Liver (tissue), 9 donors: ENCODE data around the gene PSMG4. TPM values are rescaled to one million over a fixed set of nuclear protein-coding genes. Genes with fewer than 3 reads are reported as not detected.

Experiments used
- DNase-seq: peaks from one replicate; pipeline ENCODE4 v3.0.0-alpha.2; 2017; ENCODE audit warnings: low spot score
- H3K27ac ChIP-seq, 2 donors: one replicate each; pipeline ENCODE4 v1.7.0; 2013; ENCODE audit warnings: inconsistent platforms in 2 of 2, low read length in 2 of 2, control low read depth in 1 of 2, low read depth in 1 of 2, mild to moderate bottlenecking in 1 of 2
- H3K27me3 ChIP-seq, 4 donors: one replicate each; pipeline versions ENCODE4 v1.6.1 to v1.7.0; 2013; ENCODE audit warnings: low read length in 3 of 4, inconsistent platforms in 1 of 4, mild to moderate bottlenecking in 1 of 4, moderate library complexity in 1 of 4; ENCODE audit not compliant: control insufficient read depth in 4 of 4, insufficient read depth in 4 of 4
- H3K36me3 ChIP-seq, 4 donors: one replicate each; pipeline versions ENCODE4 v1.6.1 to v1.7.0; 2013; ENCODE audit warnings: low read length in 3 of 4, mild to moderate bottlenecking in 3 of 4, low read depth in 1 of 4, moderate library complexity in 1 of 4; ENCODE audit not compliant: control insufficient read depth in 4 of 4, insufficient read depth in 3 of 4
- H3K4me1 ChIP-seq, 4 donors: one replicate each; pipeline versions ENCODE4 v1.6.1 to v1.7.0; 2013; ENCODE audit warnings: low read length in 3 of 4, mild to moderate bottlenecking in 3 of 4, moderate library complexity in 1 of 4; ENCODE audit not compliant: control insufficient read depth in 4 of 4, insufficient read depth in 4 of 4
- H3K4me3 ChIP-seq, 3 donors: one replicate each; pipeline versions ENCODE4 v1.6.1 to v1.7.0; 2013; ENCODE audit warnings: low read length in 3 of 3, control low read depth in 1 of 3, low read depth in 1 of 3, mild to moderate bottlenecking in 1 of 3
- H3K9ac ChIP-seq, 2 donors: one replicate each; pipeline ENCODE4 v1.7.0; 2013; ENCODE audit warnings: low read length in 2 of 2, mild to moderate bottlenecking in 2 of 2, moderate library complexity in 2 of 2, control low read depth in 1 of 2, low read depth in 1 of 2
- H3K9me3 ChIP-seq, 4 donors: one replicate each; pipeline versions ENCODE4 v1.6.1 to v1.7.0; 2013; ENCODE audit warnings: low read length in 3 of 4; ENCODE audit not compliant: control insufficient read depth in 4 of 4
- ATF3 ChIP-seq: IDR thresholded peaks from 2 replicates; pipeline ENCODE4 v1.6.1; 2016; ENCODE audit warnings: antibody characterized with exemption
- CTCF ChIP-seq: fragments of 150-350 bp; IDR thresholded peaks from 2 replicates; pipeline ENCODE4 v1.5.1; 2017; ENCODE audit warnings: improper control_type of control experiment, low read depth, low read length; ENCODE audit not compliant: missing input control
- EGR1 ChIP-seq, 2 donors: IDR thresholded peaks; 2 replicates each; pipeline ENCODE4 v1.6.1; 2016 to 2018; ENCODE audit warnings: antibody characterized with exemption in 2 of 2, low read depth in 2 of 2
- FOXA2 ChIP-seq: IDR thresholded peaks from 2 replicates; pipeline ENCODE4 v1.6.1; 2016; ENCODE audit warnings: antibody characterized with exemption
- GABPA ChIP-seq, 2 donors: IDR thresholded peaks in 1 of 2; conservative IDR thresholded peaks in 1 of 2; 2 replicates each; pipeline ENCODE4 v1.6.1; 2016; ENCODE audit warnings: antibody characterized with exemption in 2 of 2, mild to moderate bottlenecking in 1 of 2, moderate library complexity in 1 of 2
- HNF4A ChIP-seq, 2 donors: conservative IDR thresholded peaks; 2 replicates each; pipeline ENCODE4 v1.6.1; 2016; ENCODE audit warnings: antibody characterized with exemption in 2 of 2, mild to moderate bottlenecking in 2 of 2
- HNF4G ChIP-seq: IDR thresholded peaks from 2 replicates; pipeline ENCODE4 v1.6.1; 2016; ENCODE audit warnings: antibody characterized with exemption
- JUND ChIP-seq, 2 donors: IDR thresholded peaks; 2 replicates each; pipeline ENCODE4 v1.6.1; 2016; ENCODE audit warnings: antibody characterized with exemption in 2 of 2
- MAX ChIP-seq: IDR thresholded peaks from 2 replicates; pipeline ENCODE4 v1.6.1; 2016; ENCODE audit warnings: antibody characterized with exemption
- NR2F2 ChIP-seq: IDR thresholded peaks from 2 replicates; pipeline ENCODE4 v1.6.1; 2016; ENCODE audit warnings: antibody characterized with exemption
- RXRA ChIP-seq, 2 donors: IDR thresholded peaks; 2 replicates each; pipeline ENCODE4 v1.6.1; 2017 to 2018; ENCODE audit warnings: antibody characterized with exemption in 2 of 2, mild to moderate bottlenecking in 1 of 2
- SP1 ChIP-seq: IDR thresholded peaks from 2 replicates; pipeline ENCODE4 v1.6.1; 2018; ENCODE audit warnings: antibody characterized with exemption, mild to moderate bottlenecking
- TAF1 ChIP-seq: conservative IDR thresholded peaks from 2 replicates; pipeline ENCODE4 v1.6.1; 2016; ENCODE audit warnings: antibody characterized with exemption, mild to moderate bottlenecking
- YY1 ChIP-seq: IDR thresholded peaks from 2 replicates; pipeline ENCODE4 v1.6.1; 2016; ENCODE audit warnings: antibody characterized with exemption, mild to moderate bottlenecking
- ZBTB33 ChIP-seq: IDR thresholded peaks from 2 replicates; pipeline ENCODE4 v1.6.1; 2016; ENCODE audit warnings: antibody characterized with exemption
- WGBS: extraction: QIAGEN DNeasy Blood & Tissue Kit; methylation state at CpG from one replicate; pipeline ENCODE4 v1.1.7; 2013; 5-methylcytosine and 5-hydroxymethylcytosine counted together
- polyA plus RNA-seq, 2 donors: library from polyadenylated mRNA; stranded (reverse) in 1 of 2; unstranded in 1 of 2; fragments of 200-250 nt in 1 of 2; fragments of >200 nt in 1 of 2; fragmentation: Nextera tagmentation in 1 of 2; extraction: Ambion mirVana in 1 of 2; gene quantifications; one replicate each; pipeline versions ENCODE4 v1.2.1 to v1.2.3, GENCODE V29; 2013 to 2015
- total RNA-seq, 2 donors: library from RNA; depleted of rRNA; stranded (reverse); fragments of >200 nt; gene quantifications; one replicate each; pipeline ENCODE4 v1.2.3, GENCODE V29; 2014
- donor health status: healthy.
- donor health status: healthy.
- donor health status: healthy.
- donor health status: healthy.
- donor health status: healthy.

PSMG4 gene
- total and polyA plus RNA-seq, 4 donors, result 10.7 to 28.5 (median 15.1) TPM

GRCh38 chr6:3230256-3230882 lies 28.4 kb upstream of the PSMG4 start:
- Histone ChIP-seq H3K9me3 (no peaks in the 10 kb centered on the region), H3K4me1 (peaks cover 18 to 46% (median 34%) of the 10 kb centered on the region in 4 donors), H3K27ac (no peak overlapping the region), H3K36me3 (no peaks in the 10 kb centered on the region), H3K4me3 (no peak overlapping the region), H3K9ac (no peak overlapping the region), H3K27me3 (peaks cover 0 to 11% (median 4%) of the 10 kb centered on the region in 4 donors)
- TF ChIP-seq FOXA2 (no peak), YY1 (no peak), SP1 (no peak), RXRA (IDR thresholded peaks at IDR 0.05) (no peak), HNF4G (no peak), ZBTB33 (no peak), TAF1 (no peak), NR2F2 (no peak), ATF3 (no peak), CTCF (no peak), EGR1 (IDR thresholded peaks at IDR 0.05; ENCODE audit: low read depth in 2 of 2) (no peak)
- no peak for DNase-seq
- 36% methylated on average over 11 of the region's 11 CpGs for WGBS

- DNase-seq, result no peak
- Histone ChIP-seq H3K9ac (no peak overlapping the region), H3K4me3 (peak overlapping the region; percentile 73 to 81 (median 76)), H3K36me3 (no peaks in the 10 kb centered on the region), H3K27ac (no peak overlapping the region), H3K4me1 (peaks cover 18 to 46% (median 34%) of the 10 kb centered on the region in 4 donors), H3K9me3 (no peaks in the 10 kb centered on the region), H3K27me3 (peaks cover 0 to 11% (median 4%) of the 10 kb centered on the region in 4 donors)
- 6% methylated on average over 11 of the region's 11 CpGs for WGBS
- no peak for TF ChIP-seq NR2F2
- TF ChIP-seq HNF4A (conservative IDR thresholded peaks at IDR 0.05), result no peak
- no peak for TF ChIP-seq GABPA (IDR thresholded peaks at IDR 0.05 in 1 of 2, conservative IDR thresholded peaks at IDR 0.05 in 1 of 2)
- no peak for TF ChIP-seq FOXA2
- TF ChIP-seq ATF3, result no peak
- TF ChIP-seq TAF1, result no peak
- TF ChIP-seq MAX, result no peak
- no peak for TF ChIP-seq JUND (IDR thresholded peaks at IDR 0.05)
- no peak for TF ChIP-seq CTCF
- TF ChIP-seq ZBTB33, result no peak
- TF ChIP-seq SP1, result no peak
- no peak for TF ChIP-seq RXRA (IDR thresholded peaks at IDR 0.05)
- no peak for TF ChIP-seq EGR1 (IDR thresholded peaks at IDR 0.05; ENCODE audit: low read depth in 2 of 2)
These were observed 27.9 kb upstream of the PSMG4 start for GRCh38 chr6:3230900-3231246.
